GM23248 (cell line): ENCODE data around the gene DENND2C.

Experiments used
- EZH2 ChIP-seq: fragments of 200-600 bp; sonication (generic); IDR thresholded peaks from 2 replicates; pipeline ENCODE4 v1.6.1; 2018; ENCODE audit warnings: antibody characterized with exemption, mild to moderate bottlenecking; ENCODE audit not compliant: insufficient read depth, poor library complexity, severe bottlenecking
- EZH2phosphoT487 ChIP-seq: fragments of 200-600 bp; sonication (generic); IDR thresholded peaks from 2 replicates; pipeline ENCODE4 v1.6.1; 2018; ENCODE audit warnings: antibody characterized with exemption, moderate library complexity, mild to moderate bottlenecking, low read depth; ENCODE audit not compliant: insufficient read depth

DNA sequence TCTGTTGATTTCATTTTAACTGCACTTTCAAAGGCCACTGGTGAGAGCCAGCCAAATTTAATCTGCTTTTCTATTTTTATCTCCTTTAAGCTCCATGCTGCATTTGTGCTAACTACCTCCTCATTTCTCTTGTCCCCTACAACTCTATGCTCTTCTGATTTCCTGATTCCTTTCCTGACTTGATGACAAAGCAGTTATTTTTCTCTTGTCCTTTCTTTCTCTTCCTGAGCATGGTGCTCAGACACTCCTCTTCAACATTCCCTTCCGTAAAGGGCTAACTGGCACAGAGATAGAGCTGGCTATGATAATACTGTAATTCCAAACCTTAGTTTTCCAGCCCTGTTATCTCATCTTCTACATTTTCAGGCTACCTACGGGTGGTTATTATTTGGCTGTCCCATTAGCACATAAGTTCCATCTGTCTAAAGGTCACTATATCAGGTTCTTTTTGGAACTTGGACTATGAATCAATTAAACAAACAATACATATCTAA lies 81.6 kb downstream of the DENND2C start:
- TF ChIP-seq EZH2phosphoT487 (no peak), EZH2 (no peak)
